Thymus (tissue), 11 donors: ENCODE results near the gene IRX5. TPM values are rescaled to one million over a fixed set of nuclear protein-coding genes. Genes with fewer than 3 reads are reported as not detected.

Experiments used
- DNase-seq, 9 donors: peaks; one replicate each; pipeline ENCODE4 v3.0.0-alpha.2; 2013; ENCODE audit warnings: low spot score in 9 of 9, low read depth in 6 of 9, missing footprints in 1 of 9
- H3K27ac ChIP-seq, 2 donors: one replicate each; pipeline ENCODE4 v1.5.1; 2013; ENCODE audit warnings: control low read depth in 1 of 2, low read depth in 1 of 2, low read length in 1 of 2, mild to moderate bottlenecking in 1 of 2, moderate library complexity in 1 of 2
- H3K27me3 ChIP-seq, 2 donors: one replicate each; pipeline ENCODE4 v1.5.1; 2013; ENCODE audit warnings: low read length in 1 of 2; ENCODE audit not compliant: control insufficient read depth in 2 of 2, insufficient read depth in 1 of 2
- H3K36me3 ChIP-seq, 2 donors: one replicate each; pipeline ENCODE4 v1.5.1; 2013; ENCODE audit warnings: low read length in 1 of 2, mild to moderate bottlenecking in 1 of 2, moderate library complexity in 1 of 2; ENCODE audit not compliant: control insufficient read depth in 2 of 2, insufficient read depth in 2 of 2
- H3K4me1 ChIP-seq, 2 donors: one replicate each; pipeline ENCODE4 v1.5.1; 2013; ENCODE audit warnings: low read length in 2 of 2; ENCODE audit not compliant: control insufficient read depth in 2 of 2, insufficient read depth in 2 of 2
- H3K4me3 ChIP-seq, 2 donors: one replicate each; pipeline ENCODE4 v1.5.1; 2013; ENCODE audit warnings: low read length in 2 of 2, control low read depth in 1 of 2, mild to moderate bottlenecking in 1 of 2
- H3K9me3 ChIP-seq, 2 donors: one replicate each; pipeline ENCODE4 v1.5.1; 2013; ENCODE audit warnings: low read length in 1 of 2, mild to moderate bottlenecking in 1 of 2; ENCODE audit not compliant: control insufficient read depth in 2 of 2, insufficient read depth in 1 of 2
- WGBS: extraction: QIAGEN DNeasy Blood & Tissue Kit; methylation state at CpG from one replicate; pipeline ENCODE4 v1.1.7; 2013; 5-methylcytosine and 5-hydroxymethylcytosine counted together
- polyA plus RNA-seq: library from polyadenylated mRNA; stranded (reverse); fragments of 200-250 nt; gene quantifications from one replicate; pipeline ENCODE4 v1.2.3, GENCODE V29; 2013
- total RNA-seq: library from RNA; stranded (reverse); fragments of 120-200 nt; gene quantifications from one replicate; pipeline ENCODE4 v1.2.4, GENCODE V29; 2013
- donor health status: healthy.

Gene IRX5
- total and polyA plus RNA-seq, 2 donors: 0.61 to 0.87 TPM

- H3K27me3 ChIP-seq: no peaks in the 10 kb centered on the region
- H3K4me1 ChIP-seq: no peaks in the 10 kb centered on the region
- H3K36me3 ChIP-seq: no peaks in the 10 kb centered on the region
- no peak overlapping the region for H3K4me3 ChIP-seq
- H3K27ac ChIP-seq: no peak overlapping the region
- 37% methylated on average over 5 of the region's 5 CpGs for WGBS
- DNase-seq: no peak
- H3K9me3 ChIP-seq: no peaks in the 10 kb centered on the region
These were observed 43.7 kb downstream of the IRX5 start for GRCh38 chr16:54974367-54974766.

DNA sequence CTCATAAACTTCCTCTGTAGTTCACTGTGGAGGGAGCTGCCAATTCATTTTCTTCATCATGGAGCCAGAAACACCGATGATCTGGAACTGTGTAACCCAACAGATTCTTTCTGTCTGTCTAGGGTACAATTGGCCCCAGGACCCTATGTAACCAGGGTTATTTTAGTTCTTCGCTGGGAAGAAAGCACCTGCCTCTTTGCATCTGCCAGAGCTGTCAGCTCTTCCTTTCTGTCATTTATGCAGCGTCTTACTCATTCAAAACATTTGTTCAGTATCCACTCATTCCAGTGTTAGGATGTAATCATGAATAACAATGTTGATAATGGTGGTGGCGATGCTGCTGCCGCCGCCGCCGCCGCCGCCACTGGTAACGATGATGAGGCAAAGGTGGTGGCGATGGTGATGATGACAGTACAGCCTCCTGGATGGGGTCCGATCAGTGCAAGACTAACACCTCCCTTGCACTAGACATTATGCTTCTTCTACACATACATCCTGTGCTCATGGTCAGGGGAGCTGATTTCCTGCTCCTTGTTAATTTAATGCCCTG, 46.1 kb downstream of the IRX5 start:
- DNase-seq: no peak
- Histone ChIP-seq H3K27ac (no peak overlapping the region), H3K4me3 (no peak overlapping the region), H3K27me3 (no peaks in the 10 kb centered on the region), H3K36me3 (no peaks in the 10 kb centered on the region), H3K4me1 (no peaks in the 10 kb centered on the region), H3K9me3 (no peaks in the 10 kb centered on the region)
- WGBS: 98% methylated on average over 13 of the region's 13 CpGs

DNA sequence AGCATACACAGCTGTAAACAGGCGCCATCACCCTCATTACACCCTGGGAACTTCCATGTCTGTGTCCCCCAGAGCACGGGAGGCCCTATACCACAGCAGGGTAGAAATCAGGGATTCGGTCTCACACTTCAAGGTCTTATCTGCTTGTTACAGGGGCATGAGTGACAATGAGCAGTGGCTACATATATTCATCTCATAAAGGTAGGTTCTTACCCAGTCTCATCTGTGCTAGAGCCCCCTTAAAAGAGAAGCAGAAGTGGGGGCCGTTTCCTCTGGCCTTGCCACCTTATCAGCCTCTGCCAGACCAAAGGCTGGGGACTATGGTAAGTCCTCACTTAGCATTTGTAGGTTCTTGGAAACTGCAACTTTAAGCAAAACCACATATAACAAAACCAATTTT, 46.5 kb downstream of the IRX5 start:
- no peak for DNase-seq
- Histone ChIP-seq H3K36me3 (no peaks in the 10 kb centered on the region), H3K9me3 (no peaks in the 10 kb centered on the region), H3K27ac (no peak overlapping the region), H3K4me3 (no peak overlapping the region), H3K4me1 (no peaks in the 10 kb centered on the region), H3K27me3 (no peaks in the 10 kb centered on the region)
- WGBS: 53% methylated on average over 4 of the region's 4 CpGs

DNA sequence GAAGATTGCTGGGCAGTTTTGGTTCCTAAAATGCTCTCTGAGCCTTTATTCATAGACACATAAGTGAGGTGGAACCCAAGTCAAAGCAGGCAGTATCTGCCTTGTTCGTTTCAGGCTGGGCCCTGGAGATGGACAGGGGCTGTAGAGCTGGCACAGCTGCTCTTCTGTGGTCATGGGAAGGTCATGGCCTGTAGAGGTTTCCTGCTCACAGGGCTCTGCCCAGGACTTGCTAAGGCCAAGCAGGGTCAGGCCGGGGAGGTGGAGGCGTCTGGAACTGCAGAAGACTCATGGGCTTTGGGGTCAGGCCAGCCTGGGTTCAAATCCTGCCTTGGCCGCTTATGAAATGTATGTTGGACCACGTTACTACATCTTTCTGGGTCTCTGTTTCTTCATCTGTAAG, 50.2 kb downstream of the IRX5 start:
- no peaks in the 10 kb centered on the region for H3K27me3 ChIP-seq
- no peak overlapping the region for H3K4me3 ChIP-seq
- no peak for DNase-seq
- no peaks in the 10 kb centered on the region for H3K36me3 ChIP-seq
- H3K27ac ChIP-seq: no peak overlapping the region
- no peaks in the 10 kb centered on the region for H3K4me1 ChIP-seq
- WGBS: 87% methylated on average over 5 of the region's 5 CpGs
- no peaks in the 10 kb centered on the region for H3K9me3 ChIP-seq
